OCI-LY7 (cell line): ENCODE data around the gene NEMP1.

Source experiments
- EZH2phosphoT487 ChIP-seq: fragments of 200-600 bp; sonication (generic); IDR thresholded peaks from 2 replicates; pipeline ENCODE4 v1.6.1; 2018; ENCODE audit warnings: low read depth, borderline replicate concordance, mild to moderate bottlenecking, mixed run types, antibody characterized with exemption, low read length, moderate library complexity, mixed read lengths
- TF ChIP-seq, protein P1 (sequence below): fragments of 200-600 bp; sonication (generic); conservative IDR thresholded peaks from 2 replicates; pipeline ENCODE4 v1.5.1; 2014; ENCODE audit warnings: mild to moderate bottlenecking, antibody characterized with exemption, low read length, moderate library complexity, mixed read lengths

GRCh38 chr12:57124261-57124877, 45.8 kb upstream of the NEMP1 start:
- TF ChIP-seq, protein P1, sequence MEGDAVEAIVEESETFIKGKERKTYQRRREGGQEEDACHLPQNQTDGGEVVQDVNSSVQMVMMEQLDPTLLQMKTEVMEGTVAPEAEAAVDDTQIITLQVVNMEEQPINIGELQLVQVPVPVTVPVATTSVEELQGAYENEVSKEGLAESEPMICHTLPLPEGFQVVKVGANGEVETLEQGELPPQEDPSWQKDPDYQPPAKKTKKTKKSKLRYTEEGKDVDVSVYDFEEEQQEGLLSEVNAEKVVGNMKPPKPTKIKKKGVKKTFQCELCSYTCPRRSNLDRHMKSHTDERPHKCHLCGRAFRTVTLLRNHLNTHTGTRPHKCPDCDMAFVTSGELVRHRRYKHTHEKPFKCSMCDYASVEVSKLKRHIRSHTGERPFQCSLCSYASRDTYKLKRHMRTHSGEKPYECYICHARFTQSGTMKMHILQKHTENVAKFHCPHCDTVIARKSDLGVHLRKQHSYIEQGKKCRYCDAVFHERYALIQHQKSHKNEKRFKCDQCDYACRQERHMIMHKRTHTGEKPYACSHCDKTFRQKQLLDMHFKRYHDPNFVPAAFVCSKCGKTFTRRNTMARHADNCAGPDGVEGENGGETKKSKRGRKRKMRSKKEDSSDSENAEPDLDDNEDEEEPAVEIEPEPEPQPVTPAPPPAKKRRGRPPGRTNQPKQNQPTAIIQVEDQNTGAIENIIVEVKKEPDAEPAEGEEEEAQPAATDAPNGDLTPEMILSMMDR: peak; percentile 98
- TF ChIP-seq EZH2phosphoT487: no peak
